ENCODE data around the gene HPCA.
A peak's percentile ranks its signal among the peaks of the same experiment; 100 is the strongest.

The HPCA gene

DNA sequence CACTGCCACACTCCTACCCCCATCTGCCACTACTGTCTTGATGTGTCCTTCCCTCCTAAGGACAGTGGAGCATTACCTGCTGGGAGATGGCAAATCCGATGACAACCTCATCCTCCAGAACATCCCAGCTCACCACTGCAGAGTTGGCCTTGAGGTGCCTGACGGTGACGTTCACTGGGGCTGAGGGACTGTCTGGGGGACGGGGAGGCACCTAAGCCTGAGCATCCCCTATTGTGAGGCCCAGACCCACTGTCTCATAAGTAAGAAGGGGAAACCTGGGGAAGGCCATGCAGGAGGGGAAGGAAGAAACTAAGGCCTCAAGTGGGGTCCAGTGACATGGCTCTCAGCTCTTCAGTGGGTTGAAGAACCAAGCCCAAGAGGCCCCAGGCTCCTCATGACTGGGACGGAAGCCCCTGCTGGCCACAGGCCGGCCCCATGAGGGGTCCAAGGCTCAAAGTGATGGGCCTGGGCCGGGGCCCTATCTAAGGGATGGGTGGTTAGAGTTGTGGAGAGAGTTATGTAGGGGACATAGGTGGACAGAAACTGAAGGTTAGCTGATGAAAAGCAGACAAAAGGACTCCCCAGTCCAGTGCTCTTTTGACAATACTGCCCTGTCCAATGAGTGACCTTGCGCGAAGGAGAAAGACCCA, 17.4 kb upstream of the HPCA start:
- no peak for TF ChIP-seq CTCF (IDR thresholded peaks at IDR 0.05)
- Histone ChIP-seq H3K27ac (no peak overlapping the region), H3K9me3 (no peaks in the 10 kb centered on the region), H3K4me1 (peaks cover 0 to 55% (median 45%) of the 10 kb centered on the region in 4 donors), H3K27me3 (no peaks in the 10 kb centered on the region), H3K4me3 (no peak overlapping the region), H3K36me3 (no peaks in the 10 kb centered on the region)
- intact Hi-C loops (cut with DNase I; ENCODE audit: low total_unique reads), result no loop called here
- no peak for DNase-seq

DNA sequence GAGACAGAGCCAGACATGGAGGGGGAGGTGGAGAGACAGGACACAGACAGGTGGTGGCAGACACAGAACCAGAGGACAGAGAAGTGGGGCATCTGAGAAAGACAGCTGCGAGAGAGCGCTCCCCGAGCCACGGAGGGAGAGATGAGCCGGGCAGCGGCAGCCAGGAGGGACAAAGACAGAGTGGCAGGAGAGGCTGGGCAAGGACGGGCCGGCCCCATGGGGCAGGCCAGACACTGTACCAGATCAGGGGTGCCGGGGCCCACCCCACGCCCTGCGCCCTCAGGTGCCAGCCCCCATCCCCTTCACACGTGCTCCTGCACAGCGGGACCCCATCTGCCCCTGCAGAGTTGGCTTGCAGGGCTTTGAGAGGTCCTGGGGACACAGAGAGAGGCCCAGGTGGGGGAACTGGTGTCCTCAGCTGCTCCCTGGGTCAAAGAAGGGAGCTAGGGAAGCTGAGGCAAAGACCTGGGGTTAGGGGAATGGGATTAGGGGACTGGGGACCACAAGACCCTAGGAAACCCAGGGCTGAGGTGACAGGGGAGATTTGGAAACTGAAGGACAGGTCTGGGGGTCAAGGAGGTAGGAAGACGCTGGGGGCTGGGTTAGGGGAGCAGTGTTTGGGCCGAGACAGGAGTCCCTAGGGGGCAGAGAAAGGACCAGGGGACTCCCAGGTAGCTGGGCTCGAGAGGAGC, 16.2 kb upstream of the HPCA start:
- DNase-seq, result peak in 1 of 2 donors; percentile 62
- H3K36me3 ChIP-seq, result no peaks in the 10 kb centered on the region
- no peaks in the 10 kb centered on the region for H3K9me3 ChIP-seq
- intact Hi-C loops (cut with DNase I; ENCODE audit: low total_unique reads), result loop anchor here (5.0 kb wide), 2 partner anchors 43 to 158 kb away; no protein-coding TSS in a partner anchor
- TF ChIP-seq CTCF (IDR thresholded peaks at IDR 0.05), result no peak
- H3K27ac ChIP-seq, result peak overlapping the region in 1 of 2 donors; percentile 26
- H3K4me1 ChIP-seq, result peaks cover 0 to 43% (median 35%) of the 10 kb centered on the region in 4 donors
- H3K4me3 ChIP-seq, result peak overlapping the region; percentile 49 to 59
- H3K27me3 ChIP-seq, result peaks cover 0 to 3% of the 10 kb centered on the region in 2 donors

DNA sequence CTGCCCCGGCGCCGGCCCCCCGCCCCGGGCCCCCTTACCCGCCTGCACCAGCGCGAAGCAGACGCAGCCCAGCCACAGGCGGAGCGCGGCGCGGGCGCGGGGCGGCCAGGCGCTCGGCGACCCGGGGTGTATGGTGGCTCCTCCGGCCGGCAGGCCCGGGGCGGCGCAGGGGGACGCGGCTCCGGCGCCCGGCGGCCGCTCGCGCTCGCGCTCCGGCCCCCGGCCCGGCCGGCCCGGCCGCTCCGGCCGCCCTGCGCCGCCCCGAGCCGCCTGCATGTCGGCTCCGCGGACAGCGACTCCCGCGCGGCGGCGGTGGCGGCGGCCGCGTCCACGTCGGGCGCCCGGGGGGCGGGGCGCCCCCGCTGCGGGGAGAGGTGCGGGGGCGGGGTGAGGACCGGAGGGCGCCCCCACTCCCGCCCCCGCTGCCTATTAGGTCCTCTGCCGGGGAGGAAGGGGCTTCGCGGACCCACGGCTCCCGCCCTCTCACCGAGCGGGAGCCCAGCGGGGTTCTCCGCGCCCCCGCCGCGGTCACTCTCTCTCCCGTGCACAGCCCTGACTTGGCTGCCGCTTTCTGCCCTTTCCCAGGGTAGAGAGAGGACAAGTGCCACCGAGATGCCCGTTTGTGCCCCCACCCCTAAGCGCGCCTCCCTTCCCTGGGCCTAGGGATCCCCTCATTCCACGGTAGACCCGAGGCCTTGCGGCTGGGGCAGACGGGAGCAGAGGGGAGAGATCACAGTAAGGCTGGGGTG, 15.5 kb upstream of the HPCA start, which contains the start of gene FNDC5:
Gene FNDC5, minus strand, starts transcription at position 298 of the 749 bp plus-strand sequence.
- intact Hi-C loops (cut with DNase I; ENCODE audit: low total_unique reads), result loop anchor here (5.0 kb wide), 2 partner anchors 43 to 158 kb away; no protein-coding TSS in a partner anchor
- Histone ChIP-seq H3K9me3 (no peaks in the 10 kb centered on the region), H3K27me3 (peaks cover 0 to 6% of the 10 kb centered on the region in 2 donors), H3K36me3 (no peaks in the 10 kb centered on the region), H3K4me1 (peaks cover 0 to 36% (median 28%) of the 10 kb centered on the region in 4 donors), H3K27ac (peak within 1 kb of the TSS; percentile 31 to 42), H3K4me3 (peak within 1 kb of the TSS; percentile 49 to 59)
- no peak for TF ChIP-seq CTCF (IDR thresholded peaks at IDR 0.05)
- peak in 1 of 2 donors; percentile 63 for DNase-seq

GRCh38 chr1:32871364-32872191, 14.7 kb upstream of the HPCA start:
- Histone ChIP-seq H3K9me3 (no peaks in the 10 kb centered on the region), H3K27me3 (peaks cover 0 to 9% of the 10 kb centered on the region in 2 donors), H3K4me1 (peaks cover 0 to 33% (median 28%) of the 10 kb centered on the region in 4 donors), H3K36me3 (no peaks in the 10 kb centered on the region), H3K27ac (peak overlapping the region; percentile 31 to 42), H3K4me3 (peak overlapping the region; percentile 49 to 59)
- TF ChIP-seq CTCF (IDR thresholded peaks at IDR 0.05), result no peak
- intact Hi-C loops (cut with DNase I; ENCODE audit: low total_unique reads), result loop anchor here (5.0 kb wide), 2 partner anchors 44 to 159 kb away; no protein-coding TSS in a partner anchor
- DNase-seq, result peak; percentile 22 to 63

GRCh38 chr1:32872192-32872460, 14.2 kb upstream of the HPCA start:
- Histone ChIP-seq H3K36me3 (no peaks in the 10 kb centered on the region), H3K4me1 (peaks cover 0 to 38% (median 27%) of the 10 kb centered on the region in 4 donors), H3K4me3 (no peak overlapping the region), H3K9me3 (no peaks in the 10 kb centered on the region), H3K27me3 (peaks cover 0 to 15% of the 10 kb centered on the region in 2 donors), H3K27ac (no peak overlapping the region)
- intact Hi-C loops (cut with DNase I; ENCODE audit: low total_unique reads), result loop anchor here (5.0 kb wide), 2 partner anchors 45 to 160 kb away; no protein-coding TSS in a partner anchor
- no peak for TF ChIP-seq CTCF (IDR thresholded peaks at IDR 0.05)
- DNase-seq, result peak; percentile 8 to 62
